HG02884 (cell line): ENCODE measurements around the gene ATAD5.
"Not testable (repeated sequence)": the region's sequence is repeated elsewhere in the genome, so short reads cannot be mapped to it uniquely, and the experiment has no call there.

Experiments
- ATAC-seq: cut with Tn5 transposase; IDR thresholded peaks from one replicate; pipeline ENCODE4 v1.9.1; 2021; ENCODE audit warnings: mild to moderate bottlenecking, moderate library complexity; ENCODE audit not compliant: unreplicated experiment

Gene ATAD5

DNA sequence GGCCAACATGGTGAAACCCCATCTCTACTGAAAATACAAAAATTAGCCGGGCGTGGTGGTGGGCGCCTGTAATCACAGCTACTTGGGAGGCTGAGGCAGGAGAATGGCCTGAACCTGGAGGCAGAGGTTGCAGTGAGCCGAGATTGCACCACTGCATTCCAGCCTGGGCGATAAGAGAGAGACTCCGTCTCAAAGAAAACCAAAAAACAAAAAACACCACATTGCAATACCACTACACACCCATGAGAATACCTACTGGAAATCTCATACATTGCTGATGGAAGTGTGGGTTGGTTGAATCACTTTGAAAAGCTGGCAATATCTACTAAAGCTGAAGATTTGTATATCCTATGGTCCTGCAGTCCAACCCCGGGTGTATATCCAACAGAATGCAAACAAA, 78.4 kb downstream of the ATAD5 start:
- ATAC-seq, result not testable (repeated sequence)

DNA sequence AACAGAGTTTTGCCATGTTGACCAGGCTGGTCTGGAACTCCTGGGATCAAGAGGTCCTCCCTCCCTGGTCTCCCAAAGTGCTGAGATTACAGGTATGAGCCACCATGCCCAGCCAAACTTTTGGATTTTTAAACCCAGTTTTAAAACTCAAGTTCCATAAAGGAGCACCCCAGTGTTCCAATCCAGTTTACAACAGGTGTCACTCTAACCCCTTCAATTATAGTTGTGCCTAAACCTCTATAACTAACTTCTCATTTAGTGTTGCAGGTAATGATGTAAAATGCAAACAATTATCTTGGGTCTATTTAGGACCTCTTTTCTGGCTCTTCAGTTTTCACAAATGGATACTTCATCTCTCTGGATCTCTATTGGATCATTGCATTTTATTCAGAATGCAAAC, 82.2 kb downstream of the ATAD5 start:
- no peak for ATAC-seq

DNA sequence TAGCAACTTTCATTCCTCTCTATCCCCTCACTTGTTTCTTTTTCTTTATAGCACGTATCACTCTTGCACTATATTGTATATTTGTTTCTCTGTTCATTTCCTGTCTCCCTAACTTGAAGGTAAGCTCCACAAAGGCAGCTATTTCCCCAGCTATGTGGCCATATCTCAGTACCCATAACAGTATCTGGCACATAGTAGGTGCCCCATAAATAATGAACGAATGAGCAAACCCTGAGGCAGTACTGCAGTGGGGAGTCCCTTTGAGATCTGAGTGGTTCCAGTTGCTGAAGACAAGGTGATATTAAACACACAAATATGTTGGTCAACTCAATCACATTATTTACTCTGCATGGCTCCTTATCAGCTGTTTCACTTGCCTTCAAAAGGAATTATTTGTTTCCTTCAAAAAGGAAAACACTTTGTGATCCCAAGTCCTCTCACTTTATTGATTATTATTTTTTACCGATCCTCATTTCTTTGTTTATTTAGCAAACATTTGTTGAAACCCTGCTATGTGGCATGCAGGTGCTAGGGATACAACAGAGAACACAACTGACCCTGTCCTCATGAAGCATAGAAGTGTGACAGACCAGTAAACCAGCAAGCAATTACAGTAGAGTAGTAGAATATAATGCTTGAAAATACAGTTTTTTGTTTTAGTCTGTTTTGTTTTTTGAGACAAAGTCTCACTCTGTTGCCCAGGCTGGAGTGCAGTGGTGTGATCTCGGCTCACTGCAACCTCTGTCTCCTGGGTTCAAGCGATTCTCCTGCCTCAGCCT, 84.3 kb downstream of the ATAD5 start:
- ATAC-seq, result no peak

GRCh38 chr17:30917050-30917449, 85.3 kb downstream of the ATAD5 start:
- ATAC-seq, result no peak

- no peak for ATAC-seq
Observed at GRCh38 chr17:30920282-30920681, 88.5 kb downstream of the ATAD5 start.

- no peak for ATAC-seq
Observed at GRCh38 chr17:30920683-30921543, 89.1 kb downstream of the ATAD5 start.

GRCh38 chr17:30921544-30922196, 89.9 kb downstream of the ATAD5 start, which contains the start of gene ADAP2:
Gene ADAP2, plus strand, starts transcription at chr17:30921945. Its CDS starts 70 bp downstream, at chr17:30922015.
- no peak for ATAC-seq

DNA sequence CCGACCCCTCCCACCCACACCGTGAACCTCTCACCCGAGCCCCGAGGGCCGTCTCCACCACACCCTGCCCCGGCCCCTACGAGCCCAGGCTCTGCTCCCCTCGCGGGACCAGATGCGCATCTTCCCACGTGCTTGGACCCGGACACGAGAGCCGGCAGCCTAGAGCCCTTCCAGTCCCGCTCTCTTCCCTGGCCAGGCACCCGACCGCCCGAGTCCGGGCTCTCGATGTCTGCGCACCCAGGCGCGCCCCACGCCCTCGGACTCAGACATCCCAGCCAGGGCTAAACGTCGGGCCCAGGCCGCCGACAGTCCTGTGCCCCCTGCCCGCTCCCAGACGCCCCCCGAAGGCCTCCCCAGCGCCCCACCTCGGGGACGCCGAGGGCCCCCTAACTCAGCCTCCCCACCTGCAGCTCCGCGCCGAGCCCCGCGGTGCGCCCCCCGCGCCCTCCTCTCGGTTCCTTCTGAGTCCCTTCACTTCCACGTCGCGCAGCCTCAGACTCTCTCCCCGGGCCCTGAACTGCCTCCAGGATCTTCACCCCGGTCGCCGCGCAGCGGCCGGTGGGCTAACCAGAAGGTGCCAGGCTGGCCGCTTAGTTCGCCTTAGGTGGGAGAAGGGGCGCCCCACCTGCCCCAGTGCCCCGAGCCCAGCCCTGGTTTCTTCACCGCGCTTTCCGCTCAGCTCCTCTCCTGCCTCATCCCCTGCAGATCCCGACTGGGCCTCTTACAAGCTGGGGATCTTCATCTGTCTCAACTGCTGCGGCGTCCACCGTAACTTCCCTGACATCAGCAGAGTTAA, 90.7 kb downstream of the ATAD5 start:
- no peak for ATAC-seq

GRCh38 chr17:30924341-30924740, 92.6 kb downstream of the ATAD5 start:
- no peak for ATAC-seq

GRCh38 chr17:30926516-30926915, 94.8 kb downstream of the ATAD5 start:
- ATAC-seq, result no peak

GRCh38 chr17:30927756-30928155, 96.0 kb downstream of the ATAD5 start:
- no peak for ATAC-seq

DNA sequence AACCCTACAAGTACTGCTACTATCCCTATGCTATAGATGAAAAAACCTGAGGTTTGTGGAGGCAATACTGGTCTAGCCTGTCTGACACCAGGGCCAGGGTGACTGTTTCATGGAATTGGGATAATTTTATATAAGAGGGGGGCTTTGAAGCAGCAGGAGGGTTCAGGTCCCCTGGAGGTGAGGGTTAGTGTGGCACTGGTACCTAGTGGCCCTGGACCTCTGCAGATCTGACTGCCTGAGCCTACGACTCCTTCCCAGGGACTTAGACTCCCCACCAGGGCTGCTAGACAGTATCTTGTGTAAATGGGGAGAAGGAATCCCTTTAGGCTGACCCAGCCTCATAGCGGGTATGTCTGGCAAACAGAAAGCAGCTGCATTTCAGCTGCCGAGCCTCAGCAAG, 96.8 kb downstream of the ATAD5 start:
- no peak for ATAC-seq

GRCh38 chr17:30929081-30929633, 97.4 kb downstream of the ATAD5 start:
- no peak for ATAC-seq

DNA sequence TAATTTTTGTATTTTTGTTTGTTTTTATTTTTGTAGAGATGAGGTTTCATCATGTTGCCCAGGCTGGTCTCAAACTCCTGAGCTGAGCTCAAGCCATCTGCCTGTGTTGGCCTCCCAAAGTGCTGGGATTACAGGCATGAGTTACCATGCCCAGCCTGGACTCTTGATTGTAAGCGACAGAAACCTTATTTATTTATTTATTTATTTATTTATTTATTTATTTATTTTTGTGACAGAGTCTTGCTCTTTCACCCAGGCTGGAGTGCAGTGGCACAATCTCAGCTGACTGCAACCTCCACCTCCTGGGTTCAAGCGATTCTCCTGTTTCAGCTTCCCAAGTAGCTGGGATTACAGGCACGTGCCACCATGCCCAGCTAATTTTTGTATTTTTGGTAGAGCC, 98.1 kb downstream of the ATAD5 start:
- ATAC-seq, result not testable (repeated sequence)

- ATAC-seq, result no peak
Observed at GRCh38 chr17:30930495-30930894, 98.7 kb downstream of the ATAD5 start.

GRCh38 chr17:30931582-30931981, 99.8 kb downstream of the ATAD5 start:
- not testable (repeated sequence) for ATAC-seq

DNA sequence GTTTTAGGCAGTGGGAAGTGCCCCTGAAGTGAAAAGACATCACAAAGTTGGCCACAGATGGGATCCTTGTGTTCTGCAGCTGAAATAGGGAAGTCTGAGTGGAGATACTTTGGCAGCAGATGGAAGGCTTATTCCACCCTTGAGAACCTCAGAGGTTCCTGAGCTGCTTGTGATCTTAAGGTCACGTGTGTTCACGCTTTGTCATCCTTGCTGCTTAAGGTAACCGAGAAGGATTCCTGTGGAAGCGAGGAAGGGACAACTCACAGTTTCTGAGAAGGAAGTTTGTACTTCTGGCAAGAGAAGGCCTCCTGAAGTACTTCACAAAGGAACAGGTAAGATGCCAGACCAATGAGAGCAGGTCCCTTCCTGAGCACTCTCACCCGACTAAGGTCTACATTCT, 102.2 kb downstream of the ATAD5 start:
- ATAC-seq, result no peak

- no peak for ATAC-seq
Observed at GRCh38 chr17:30939051-30939689, 107.4 kb downstream of the ATAD5 start.

- no peak for ATAC-seq
Observed at GRCh38 chr17:30942308-30943079, 110.7 kb downstream of the ATAD5 start.
